ENCODE results near the gene SAG. TPM values are rescaled to one million over a fixed set of nuclear protein-coding genes. Genes with fewer than 3 reads are reported as not detected.

The SAG gene
- total and polyA plus RNA-seq, 10 of the 15 experiments (the other 5 are each of a cell fraction or from before 2014, with no cell fraction given): 0.06 to 0.47 TPM; not detected in 8

GRCh38 chr2:233384811-233385488 is 77.3 kb downstream of the SAG start:
- Histone ChIP-seq H3K27ac (ENCODE audit: control insufficient read depth, insufficient read depth) (peak overlapping the region; percentile 96), H3K27me3 (replicated peaks in 1 of 2; ENCODE audit: control insufficient read depth in 2 of 2, insufficient read depth in 2 of 2, low read length in 1 of 2) (no peaks in the 10 kb centered on the region), H3K79me2 (ENCODE audit: control insufficient read depth, insufficient read depth, low read length) (peaks cover 59% of the 10 kb centered on the region), H3K4me2 (ENCODE audit: control insufficient read depth, insufficient read depth) (peak overlapping the region; percentile 87), H3K9me3 (replicated peaks; ENCODE audit: control insufficient read depth, insufficient read depth, low read length) (no peaks in the 10 kb centered on the region), H3K4me1 (ENCODE audit: control insufficient read depth, insufficient read depth, low read length) (peaks cover 62% of the 10 kb centered on the region), H2AFZ (ENCODE audit: control insufficient read depth, low read depth, low read length) (peak overlapping the region; percentile 3), H3K9ac (ENCODE audit: control insufficient read depth, insufficient read depth, low read length) (peak overlapping the region; percentile 66), H3K4me3 (no peak overlapping the region; the same call in 1 of the 2 replicates), H4K20me1 (ENCODE audit: control insufficient read depth, insufficient read depth) (no peaks in the 10 kb centered on the region), H3K36me3 (ENCODE audit: control insufficient read depth in 2 of 2, insufficient read depth in 2 of 2, low read length in 1 of 2) (peaks cover 2 to 6% of the 10 kb centered on the region in 2 experiments)
- intact Hi-C loops (cut with micrococcal nuclease; ENCODE audit: unreplicated experiment): no loop called here
- POLR2A ChIA-PET: interaction anchor here (0.6 kb wide), 1 partner anchor 125 kb away, joined by 5 read pairs; no protein-coding TSS in a partner anchor
- in situ Hi-C loops (cut with MboI): no loop called here
- BruUV-seq (replicated peaks): no TSS peak
- no peak for DNase-seq (ENCODE audit: low read depth, low spot score)
- peak; percentile 31 for ATAC-seq
- 40% methylated on average over 12 of the region's 12 CpGs for WGBS (ENCODE audit: insufficient coverage, insufficient replicate concordance, low lambda C conversion rate, missing lambda C conversion rate)
- peak in 1 of 2 experiments; percentile 24; a peak in 1 of 3 replicates for TF ChIP-seq EGR1 (IDR thresholded peaks at IDR 0.05; ENCODE audit: borderline replicate concordance in 1 of 2, low read depth in 2 of 2, low read length in 2 of 2)
- peak; percentile 53 for TF ChIP-seq POLR2A (IDR thresholded peaks at IDR 0.05; ENCODE audit: low read depth, low read length)
- TF ChIP-seq NFYA (IDR thresholded peaks at IDR 0.05; ENCODE audit: borderline replicate concordance, low read depth, low read length): no peak
- CTCF ChIA-PET: interaction anchor here (1.3 to 1.7 kb wide), 3 partner anchors 13 to 58 kb away, joined by 4 to 5 read pairs (median 4); no protein-coding TSS in a partner anchor
- SMC1A ChIA-PET (ENCODE audit: uncharacterized antibody, unreplicated experiment): interaction anchor here (0.9 to 1.2 kb wide), 3 partner anchors 12 to 59 kb away, joined by 3 to 4 read pairs (median 3); no protein-coding TSS in a partner anchor
- RAD21 ChIA-PET (ENCODE audit: unreplicated experiment): interaction anchor here (0.9 to 1.9 kb wide), 2 partner anchors 28 to 58 kb away, joined by 3 to 6 read pairs; no protein-coding TSS in a partner anchor
- no peak for FAIRE-seq

- Histone ChIP-seq H2AFZ (ENCODE audit: control insufficient read depth, low read depth, low read length) (peak overlapping the region; percentile 3), H3K4me1 (ENCODE audit: control insufficient read depth, insufficient read depth, low read length) (peaks cover 56% of the 10 kb centered on the region), H4K20me1 (ENCODE audit: control insufficient read depth, insufficient read depth) (no peaks in the 10 kb centered on the region), H3K79me2 (ENCODE audit: control insufficient read depth, insufficient read depth, low read length) (peaks cover 55% of the 10 kb centered on the region), H3K27ac (ENCODE audit: control insufficient read depth, insufficient read depth) (peak overlapping the region; percentile 96), H3K9me3 (replicated peaks; ENCODE audit: control insufficient read depth, insufficient read depth, low read length) (no peaks in the 10 kb centered on the region), H3K4me2 (ENCODE audit: control insufficient read depth, insufficient read depth) (peak overlapping the region; percentile 87), H3K9ac (ENCODE audit: control insufficient read depth, insufficient read depth, low read length) (peak overlapping the region; percentile 66), H3K4me3 (peak overlapping the region; percentile 24), H3K27me3 (replicated peaks in 1 of 2; ENCODE audit: control insufficient read depth in 2 of 2, insufficient read depth in 2 of 2, low read length in 1 of 2) (no peaks in the 10 kb centered on the region), H3K36me3 (ENCODE audit: control insufficient read depth in 2 of 2, insufficient read depth in 2 of 2, low read length in 1 of 2) (peaks cover 2 to 6% of the 10 kb centered on the region in 2 experiments)
- WGBS (ENCODE audit: insufficient coverage, insufficient replicate concordance, low lambda C conversion rate, missing lambda C conversion rate): under 1% methylated on average over 14 of the region's 14 CpGs
- ChIA-PET POLR2A (no interaction called here), RAD21 (ENCODE audit: unreplicated experiment) (interaction anchor here (0.9 to 1.9 kb wide), 2 partner anchors 29 to 58 kb away, joined by 3 to 6 read pairs; no protein-coding TSS in a partner anchor), CTCF (interaction anchor here (1.3 to 1.4 kb wide), 2 partner anchors 32 to 57 kb away, joined by 4 read pairs; no protein-coding TSS in a partner anchor), SMC1A (ENCODE audit: uncharacterized antibody, unreplicated experiment) (interaction anchor here (1.0 to 1.2 kb wide), 2 partner anchors 27 to 58 kb away, joined by 3 to 4 read pairs; no protein-coding TSS in a partner anchor)
- ATAC-seq: peak; percentile 82
- peak; percentile 63 for DNase-seq (ENCODE audit: low read depth, low spot score)
- in situ Hi-C loops (cut with MboI): no loop called here
- no TSS peak for BruUV-seq (replicated peaks)
- intact Hi-C loops (cut with micrococcal nuclease; ENCODE audit: unreplicated experiment): no loop called here
- FAIRE-seq: no peak
- TF ChIP-seq NFIC (IDR thresholded peaks at IDR 0.05; ENCODE audit: low read depth, low read length) (peak; percentile 83; the same call in 1 of the 2 replicates), RAD51 (IDR thresholded peaks at IDR 0.05) (no peak), MYC (IDR thresholded peaks at IDR 0.05; ENCODE audit: insufficient read depth, insufficient read length, insufficient replicate concordance, low read length, severe bottlenecking) (no peak), MTA3 (IDR thresholded peaks at IDR 0.05; ENCODE audit: borderline replicate concordance, low read length) (no peak; the same call in 1 of the 2 replicates)
- TF ChIP-seq, protein P1, sequence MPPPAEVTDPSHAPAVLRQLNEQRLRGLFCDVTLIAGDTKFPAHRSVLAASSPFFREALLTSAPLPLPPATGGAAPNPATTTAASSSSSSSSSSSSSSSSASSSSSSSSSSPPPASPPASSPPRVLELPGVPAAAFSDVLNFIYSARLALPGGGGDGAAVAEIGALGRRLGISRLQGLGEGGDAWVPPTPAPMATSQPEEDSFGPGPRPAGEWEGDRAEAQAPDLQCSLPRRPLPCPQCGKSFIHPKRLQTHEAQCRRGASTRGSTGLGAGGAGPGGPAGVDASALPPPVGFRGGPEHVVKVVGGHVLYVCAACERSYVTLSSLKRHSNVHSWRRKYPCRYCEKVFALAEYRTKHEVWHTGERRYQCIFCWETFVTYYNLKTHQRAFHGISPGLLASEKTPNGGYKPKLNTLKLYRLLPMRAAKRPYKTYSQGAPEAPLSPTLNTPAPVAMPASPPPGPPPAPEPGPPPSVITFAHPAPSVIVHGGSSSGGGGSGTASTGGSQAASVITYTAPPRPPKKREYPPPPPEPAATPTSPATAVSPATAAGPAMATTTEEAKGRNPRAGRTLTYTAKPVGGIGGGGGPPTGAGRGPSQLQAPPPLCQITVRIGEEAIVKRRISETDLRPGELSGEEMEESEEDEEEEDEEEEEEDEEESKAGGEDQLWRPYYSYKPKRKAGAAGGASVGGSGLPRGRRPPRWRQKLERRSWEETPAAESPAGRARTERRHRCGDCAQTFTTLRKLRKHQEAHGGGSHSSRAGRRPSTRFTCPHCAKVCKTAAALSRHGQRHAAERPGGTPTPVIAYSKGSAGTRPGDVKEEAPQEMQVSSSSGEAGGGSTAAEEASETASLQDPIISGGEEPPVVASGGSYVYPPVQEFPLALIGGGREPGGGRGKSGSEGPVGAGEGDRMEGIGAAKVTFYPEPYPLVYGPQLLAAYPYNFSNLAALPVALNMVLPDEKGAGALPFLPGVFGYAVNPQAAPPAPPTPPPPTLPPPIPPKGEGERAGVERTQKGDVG (CRISPR knock-in tag; IDR thresholded peaks at IDR 0.05): no peak
Observed at GRCh38 chr2:233385489-233386044, 78.0 kb downstream of the SAG start.
